Stimulated activated CD8-positive, alpha-beta memory T cell treated with anti-CD3 and anti-CD28 coated beads, Interleukin-15, amount 100 ng/mL, for 4 hours (primary cell): Measurements from ENCODE around the gene EVA1C.
"Not testable (repeated sequence)": the region's sequence is repeated elsewhere in the genome, so short reads cannot be mapped to it uniquely, and the experiment has no call there.

ENCODE experiments used
- DNase-seq, 2 donors: peaks; one replicate each; pipeline ENCODE4 v3.0.0-alpha.2; 2020; ENCODE audit warnings: low read depth in 2 of 2

The EVA1C gene

DNA sequence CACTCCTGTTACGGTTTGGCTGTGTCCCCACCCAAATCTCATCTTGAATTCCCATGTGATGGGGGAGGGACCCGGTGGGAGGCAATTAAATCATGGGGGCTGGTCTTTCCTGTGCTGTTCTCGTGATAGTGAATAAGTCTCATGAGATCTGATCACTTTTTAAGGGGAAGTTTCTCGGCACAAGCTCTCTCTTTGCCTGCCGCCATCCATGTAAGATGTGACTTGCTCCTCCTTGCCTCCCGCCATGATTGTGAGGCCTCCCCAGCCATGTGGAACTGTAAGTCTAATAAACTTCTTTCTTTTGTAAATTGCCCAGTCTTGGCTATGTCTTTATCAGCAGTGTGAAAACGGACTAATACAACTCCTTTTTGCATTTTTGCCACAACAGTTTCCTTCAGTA lies 118.3 kb downstream of the EVA1C start:
- not testable (repeated sequence) for DNase-seq

GRCh38 chr21:32531561-32531960 lies 119.1 kb downstream of the EVA1C start:
- not testable (repeated sequence) for DNase-seq

DNA sequence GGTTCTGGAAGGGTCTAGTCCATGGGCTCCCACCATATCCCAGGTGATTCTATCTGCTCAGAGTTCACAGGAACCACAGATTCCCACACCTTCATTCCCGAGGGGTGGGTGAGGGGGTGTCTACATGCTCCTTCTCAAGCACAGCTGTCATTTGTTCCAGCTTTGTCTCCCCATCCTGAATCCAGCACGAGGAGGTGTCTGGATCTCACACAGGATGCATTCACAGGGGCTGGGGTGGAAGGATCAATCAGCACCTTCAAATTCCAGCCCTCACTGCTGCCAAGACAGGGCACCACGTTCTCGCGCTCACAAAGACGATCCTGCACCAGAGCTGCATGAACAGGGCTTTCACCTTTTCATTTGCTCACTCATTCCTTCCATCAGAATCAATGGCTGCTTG lies 120.1 kb downstream of the EVA1C start:
- no peak for DNase-seq

DNA sequence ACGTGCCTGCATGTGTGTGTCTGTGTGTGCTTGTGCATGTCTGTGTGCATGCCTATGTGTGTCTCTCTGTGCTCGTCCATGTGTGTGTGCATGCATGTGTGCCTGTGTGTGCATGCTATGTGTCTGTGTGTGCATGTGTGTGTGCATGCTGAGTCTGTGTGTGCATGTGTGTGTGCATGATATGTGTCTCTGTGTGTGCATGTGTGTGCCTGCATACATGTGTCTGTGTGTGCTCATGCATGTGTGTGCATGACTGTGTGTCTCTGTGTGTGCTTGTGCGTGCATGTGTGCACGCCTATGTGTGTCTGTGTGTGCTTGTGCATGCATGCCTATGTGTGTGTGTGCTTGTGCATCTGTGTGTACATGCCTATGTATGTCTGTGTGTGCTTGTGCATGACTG lies 120.5 kb downstream of the EVA1C start:
- no peak for DNase-seq

DNA sequence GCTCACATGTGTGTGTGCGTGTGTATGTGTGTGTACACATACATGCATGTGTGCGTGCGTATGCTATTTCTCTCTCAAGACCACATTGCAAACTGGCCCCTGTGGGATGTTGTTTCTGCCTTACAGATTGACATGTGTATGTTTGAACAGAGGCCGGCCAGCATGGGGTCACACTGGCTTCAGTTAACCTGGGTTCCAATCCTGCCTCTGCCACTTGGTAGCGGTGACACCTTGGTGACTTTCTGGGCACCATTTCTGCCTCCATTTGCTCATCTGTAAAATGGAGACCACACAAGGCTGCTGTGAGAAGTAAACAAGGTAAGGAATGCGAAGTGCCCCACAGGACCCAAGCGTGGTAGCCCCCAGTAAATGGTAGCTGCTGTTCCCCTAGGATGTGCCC lies 121.1 kb downstream of the EVA1C start:
- no peak for DNase-seq

GRCh38 chr21:32534113-32534512 lies 121.6 kb downstream of the EVA1C start:
- DNase-seq: no peak

- DNase-seq: no peak
Measured at GRCh38 chr21:32535612-32536011, 123.1 kb downstream of the EVA1C start.

DNA sequence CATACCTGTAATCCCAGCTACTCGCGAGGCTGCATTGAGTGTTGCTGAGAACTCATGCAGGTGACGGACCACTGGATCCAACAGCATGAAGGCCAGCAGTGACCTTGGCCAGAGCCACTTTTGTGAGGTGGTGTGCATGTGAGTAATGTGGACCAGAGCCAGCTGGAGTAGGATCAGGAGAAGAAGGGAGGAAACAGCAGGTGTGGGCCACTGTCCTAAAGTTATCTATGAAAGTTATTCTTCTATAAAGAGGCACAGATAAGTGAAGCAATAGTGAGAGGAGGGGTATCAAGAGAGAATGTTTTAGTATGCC lies 125.0 kb downstream of the EVA1C start:
- DNase-seq: no peak

GRCh38 chr21:32538147-32538792 lies 125.8 kb downstream of the EVA1C start:
- DNase-seq: peak; percentile 24 to 32

GRCh38 chr21:32539378-32539777 lies 126.9 kb downstream of the EVA1C start:
- DNase-seq: no peak

DNA sequence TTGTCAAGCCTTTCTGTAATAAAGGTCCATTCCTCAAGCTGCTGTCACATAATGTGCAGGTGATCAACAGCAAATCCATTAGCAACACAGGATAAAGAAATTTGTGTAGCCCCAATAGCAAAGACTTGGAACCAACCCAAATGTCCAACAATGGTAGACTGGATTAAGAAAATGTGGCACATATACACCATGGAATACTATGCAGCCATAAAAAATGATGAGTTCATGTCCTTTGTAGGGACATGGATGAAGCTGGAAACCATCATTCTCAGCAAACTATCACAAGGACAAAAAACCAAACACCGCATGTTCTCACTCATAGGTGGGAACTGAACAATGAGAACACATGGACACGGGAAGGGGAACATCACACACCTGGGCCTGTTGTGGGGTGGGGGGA lies 130.6 kb downstream of the EVA1C start:
- DNase-seq: not testable (repeated sequence)

GRCh38 chr21:32543975-32544374 lies 131.5 kb downstream of the EVA1C start:
- DNase-seq: no peak

DNA sequence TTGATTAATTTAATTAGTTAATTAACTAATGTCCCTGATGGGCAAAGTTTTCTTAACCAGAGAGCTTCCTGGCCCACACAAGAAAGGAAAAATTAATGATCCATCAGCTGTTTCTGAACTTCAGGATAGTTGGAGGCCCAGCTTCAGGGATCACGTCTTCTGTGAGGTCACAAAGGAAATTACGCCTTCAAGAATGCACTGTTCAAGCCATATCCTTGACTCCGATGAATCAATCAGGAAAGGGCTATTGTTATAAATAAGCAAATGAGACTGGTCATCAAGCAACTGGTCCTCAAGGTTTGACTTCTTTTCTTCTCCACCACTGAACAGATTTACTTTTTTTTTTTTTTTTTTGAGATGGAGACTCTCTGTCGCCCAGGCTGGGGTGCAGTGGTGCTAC lies 132.2 kb downstream of the EVA1C start:
- DNase-seq: no peak

DNA sequence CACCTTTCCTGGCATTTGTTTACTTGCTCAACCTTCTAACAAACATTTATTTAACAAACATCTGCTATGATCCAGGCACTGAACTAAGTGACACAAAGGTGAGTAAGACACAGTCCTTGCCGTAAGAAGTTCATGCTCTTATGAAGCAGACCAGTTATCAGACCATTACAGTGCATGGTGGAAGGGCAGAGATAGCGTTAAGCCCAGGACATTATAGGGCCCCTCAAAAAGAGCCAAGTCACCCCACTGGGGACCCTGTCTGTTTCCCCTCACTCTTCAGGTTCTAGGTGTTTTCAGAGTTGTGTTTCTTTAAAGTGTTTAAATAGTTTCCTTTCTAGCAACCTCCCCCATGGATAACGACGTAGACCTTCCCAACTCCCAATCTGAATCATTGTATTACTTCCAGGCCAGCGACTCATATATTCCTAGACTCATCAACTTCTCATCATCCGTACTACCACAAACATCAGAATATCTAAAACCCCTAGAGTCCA lies 133.5 kb downstream of the EVA1C start:
- no peak for DNase-seq

GRCh38 chr21:32547018-32547417 lies 134.5 kb downstream of the EVA1C start:
- DNase-seq: no peak

- DNase-seq: no peak
Measured at GRCh38 chr21:32548978-32549377, 136.5 kb downstream of the EVA1C start.

- DNase-seq: no peak
Measured at GRCh38 chr21:32549440-32549839, 136.9 kb downstream of the EVA1C start.

- no peak for DNase-seq
Measured at GRCh38 chr21:32549886-32550285, 137.4 kb downstream of the EVA1C start.

GRCh38 chr21:32554832-32555638 lies 142.5 kb downstream of the EVA1C start:
- DNase-seq: no peak

DNA sequence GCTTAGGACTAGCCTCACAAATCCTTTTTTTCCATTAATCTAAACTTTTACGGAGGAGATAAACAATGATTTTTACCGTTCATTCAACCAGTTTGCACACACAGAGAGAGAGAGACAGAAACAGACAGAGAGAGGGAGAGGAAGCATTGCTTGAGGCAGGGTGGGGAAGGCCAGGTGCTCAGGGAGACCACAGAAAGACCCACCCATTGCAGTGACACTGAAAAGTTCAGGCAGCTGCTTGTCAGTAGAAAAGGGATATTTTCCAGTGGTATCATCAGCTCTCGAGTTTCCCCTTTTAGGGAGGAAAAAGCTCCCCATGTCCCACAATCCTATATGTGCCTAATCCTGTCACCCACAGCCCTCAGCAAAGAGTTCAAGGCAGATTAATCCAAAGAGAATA lies 145.6 kb downstream of the EVA1C start:
- no peak for DNase-seq

DNA sequence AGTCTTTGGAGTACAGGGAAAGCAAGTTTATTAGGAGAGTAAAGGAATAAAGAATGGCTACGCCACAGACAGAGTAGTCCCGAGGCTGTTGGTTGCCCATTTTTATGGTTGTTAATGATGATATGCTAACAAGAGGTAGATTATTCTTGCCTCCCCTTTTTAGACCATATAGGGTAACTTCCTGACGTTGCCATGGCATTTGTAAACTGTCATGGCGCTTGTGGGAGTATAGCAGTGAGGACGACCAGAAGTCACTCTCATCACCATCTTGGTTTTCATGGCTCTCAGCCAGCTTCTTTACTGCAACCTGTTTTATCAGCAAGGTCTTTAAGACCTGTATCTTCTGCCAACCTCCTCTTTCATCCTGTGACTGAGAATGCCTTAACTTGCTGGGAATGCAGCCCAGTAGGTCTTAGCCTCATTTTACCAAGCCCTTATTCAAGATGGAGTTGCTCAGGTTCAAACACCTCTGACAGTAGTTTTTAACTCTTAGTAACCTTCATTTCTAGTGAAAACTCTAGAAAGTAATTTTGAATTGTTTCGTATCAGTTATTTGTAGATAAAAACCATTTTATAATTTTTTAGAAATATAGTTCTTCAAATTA lies 146.6 kb downstream of the EVA1C start:
- no peak for DNase-seq

DNA sequence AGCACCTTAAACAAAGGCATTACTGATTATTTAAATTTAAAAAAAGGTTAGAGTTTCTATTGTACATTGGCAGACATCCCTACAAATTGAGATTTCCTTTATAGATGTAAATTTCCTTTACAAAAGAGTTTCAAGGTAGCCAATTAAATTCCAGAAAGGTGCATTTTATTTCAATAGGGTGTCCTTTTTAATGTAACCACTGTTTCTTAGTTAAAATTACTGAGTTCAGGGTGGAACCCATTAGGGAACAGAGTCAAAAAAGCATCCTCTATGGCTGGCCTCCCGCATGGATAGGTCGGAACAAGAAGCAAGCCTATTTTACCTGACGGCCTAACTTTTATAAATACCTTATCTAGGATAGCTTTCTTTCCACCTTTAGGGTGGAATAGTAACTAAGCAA lies 148.4 kb downstream of the EVA1C start:
- DNase-seq: no peak

DNA sequence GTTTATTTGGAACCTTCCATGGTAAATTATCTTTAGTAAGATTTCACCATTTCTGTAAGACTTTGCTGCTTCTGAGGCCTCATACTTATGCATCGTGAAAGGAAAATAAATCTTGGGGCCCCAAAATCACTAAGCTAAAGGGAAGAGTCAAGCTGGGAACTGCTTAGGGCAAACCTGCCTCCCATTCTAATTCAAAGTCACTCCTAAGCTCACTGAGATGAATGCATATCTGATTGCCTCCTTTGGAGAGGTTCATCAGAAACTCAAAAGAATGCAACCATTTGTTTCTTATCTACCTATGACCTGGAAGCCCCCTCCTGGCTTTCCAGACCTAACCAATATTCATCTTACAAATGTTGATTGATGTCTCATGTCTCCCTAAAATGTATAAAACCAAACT lies 149.0 kb downstream of the EVA1C start:
- DNase-seq: not testable (repeated sequence)
